HEK293T (cell line): ENCODE data around the gene SCNN1A.

ENCODE experiments used
- CTCF ChIA-PET: fragments of 350-600 bp; formaldehyde crosslinking; extraction: SDS; loops from one replicate; lab custom pipeline; 2021; ENCODE audit warnings: antibody characterized with exemption, inconsistent platforms; lab: Yijun Ruan, JAX
- POLR2A ChIA-PET: fragments of 350-600 bp; formaldehyde crosslinking; extraction: SDS; loops from one replicate; lab custom pipeline; 2020; ENCODE audit warnings: antibody characterized with exemption, inconsistent platforms; lab: Yijun Ruan, JAX
- DNase-seq: peaks from one replicate; pipeline ENCODE4 v3.0.0; 2012; ENCODE audit warnings: mixed read lengths; ENCODE audit errors: extremely low spot score
- ARNT ChIP-seq: fragments of 450-650 bp; IDR thresholded peaks from 2 replicates; pipeline ENCODE4 v1.6.1; 2017; ENCODE audit warnings: mild to moderate bottlenecking
- BHLHE40 ChIP-seq: fragments of 450-650 bp; IDR thresholded peaks from 2 replicates; pipeline ENCODE4 v1.6.1; 2016; ENCODE audit warnings: mild to moderate bottlenecking, moderate library complexity, borderline replicate concordance
- CTBP1 ChIP-seq: fragments of 450-650 bp; IDR thresholded peaks from 2 replicates; pipeline ENCODE4 v1.6.1; 2016; ENCODE audit warnings: borderline replicate concordance
- ELF4 ChIP-seq: fragments of 450-650 bp; IDR thresholded peaks from 2 replicates; pipeline ENCODE4 v1.6.1; 2017; ENCODE audit warnings: antibody characterized with exemption
- FOXA1 ChIP-seq: fragments of 450-650 bp; IDR thresholded peaks from 2 replicates; pipeline ENCODE4 v1.6.1; 2016; ENCODE audit warnings: mild to moderate bottlenecking
- FOXK2 ChIP-seq: fragments of 450-650 bp; IDR thresholded peaks from 2 replicates; pipeline ENCODE4 v1.6.1; 2016; ENCODE audit warnings: mild to moderate bottlenecking
- FOXM1 ChIP-seq: fragments of 450-650 bp; IDR thresholded peaks from 2 replicates; pipeline ENCODE4 v1.6.1; 2017; ENCODE audit warnings: mild to moderate bottlenecking, borderline replicate concordance
- HDGF ChIP-seq: fragments of 450-650 bp; IDR thresholded peaks from 2 replicates; pipeline ENCODE4 v1.6.1; 2017; ENCODE audit warnings: antibody characterized with exemption, borderline replicate concordance
- L3MBTL2 ChIP-seq: fragments of 450-650 bp; conservative IDR thresholded peaks from 2 replicates; pipeline ENCODE4 v1.6.1; 2016; ENCODE audit warnings: mild to moderate bottlenecking
- LEF1 ChIP-seq: fragments of 450-650 bp; IDR thresholded peaks from 2 replicates; pipeline ENCODE4 v1.6.1; 2017; ENCODE audit warnings: mild to moderate bottlenecking, borderline replicate concordance
- NFRKB ChIP-seq: fragments of 450-650 bp; IDR thresholded peaks from 2 replicates; pipeline ENCODE4 v1.6.1; 2016; ENCODE audit warnings: mild to moderate bottlenecking, moderate library complexity
- PKNOX1 ChIP-seq: fragments of 450-650 bp; IDR thresholded peaks from 2 replicates; pipeline ENCODE4 v1.6.1; 2016
- SP1 ChIP-seq: fragments of 450-650 bp; IDR thresholded peaks from 2 replicates; pipeline ENCODE4 v1.6.1; 2017
- SUZ12 ChIP-seq: fragments of 450-650 bp; IDR thresholded peaks from 2 replicates; pipeline ENCODE4 v1.6.1; 2016; ENCODE audit warnings: mild to moderate bottlenecking
- TARDBP ChIP-seq: fragments of 450-650 bp; IDR thresholded peaks from 2 replicates; pipeline ENCODE4 v1.6.1; 2016
- ZNF384 ChIP-seq: fragments of 450-650 bp; IDR thresholded peaks from 2 replicates; pipeline ENCODE4 v1.6.1; 2016

The SCNN1A gene

GRCh38 chr12:6362403-6362802, 13.0 kb downstream of the SCNN1A start:
- ChIA-PET POLR2A (interaction anchor here (0.7 to 1.9 kb wide), 8 partner anchors 10 to 108 kb away, joined by 4 to 19 read pairs (median 9); partner anchors contain the start of genes TNFRSF1A and VAMP1), CTCF (interaction anchor here (0.6 to 1.9 kb wide), 3 partner anchors 17 to 36 kb away, joined by 3 to 8 read pairs (median 5); no protein-coding TSS in a partner anchor)
- peak; percentile 46; the same call in 1 of the 2 replicates for TF ChIP-seq PKNOX1
- TF ChIP-seq FOXK2 = no peak
- no peak for DNase-seq

GRCh38 chr12:6361834-6362233, 13.5 kb downstream of the SCNN1A start:
- ChIA-PET POLR2A (interaction anchor here (1.5 kb wide), 1 partner anchor 25 kb away, joined by 4 read pairs; no protein-coding TSS in a partner anchor), CTCF (no interaction called here)
- TF ChIP-seq SP1 (no peak), BHLHE40 (no peak), SUZ12 (no peak), ELF4 (no peak)
- no peak for DNase-seq

GRCh38 chr12:6360578-6361490, 14.5 kb downstream of the SCNN1A start:
- no peak for TF ChIP-seq BHLHE40
- TF ChIP-seq CTBP1 = no peak
- no peak for TF ChIP-seq LEF1
- no peak for TF ChIP-seq L3MBTL2
- no peak for TF ChIP-seq PKNOX1
- TF ChIP-seq FOXM1 = no peak
- TF ChIP-seq HDGF = no peak
- TF ChIP-seq SP1 = no peak
- TF ChIP-seq FOXA1 = no peak
- no peak for TF ChIP-seq ZNF384
- DNase-seq = no peak
- CTCF ChIA-PET = interaction anchor here (1.6 kb wide), 1 partner anchor 16 kb away, joined by 11 read pairs; no protein-coding TSS in a partner anchor
- POLR2A ChIA-PET = interaction anchor here (1.5 kb wide), 1 partner anchor 24 kb away, joined by 4 read pairs; no protein-coding TSS in a partner anchor

- ChIA-PET POLR2A (interaction anchor here (1.0 to 1.5 kb wide), 2 partner anchors 23 to 24 kb away, joined by 4 to 6 read pairs; no protein-coding TSS in a partner anchor), CTCF (interaction anchor here (1.6 kb wide), 1 partner anchor 15 kb away, joined by 11 read pairs; no protein-coding TSS in a partner anchor)
- DNase-seq = no peak
- TF ChIP-seq PKNOX1 (no peak), L3MBTL2 (no peak), ZNF384 (no peak), NFRKB (no peak), ELF4 (no peak), ARNT (no peak), SUZ12 (no peak), LEF1 (no peak), FOXM1 (no peak), TARDBP (no peak), HDGF (no peak), FOXA1 (no peak), CTBP1 (no peak), BHLHE40 (no peak), FOXK2 (no peak), SP1 (no peak)
These were observed 15.2 kb downstream of the SCNN1A start for GRCh38 chr12:6360080-6360571.

- DNase-seq = no peak
These were observed 16.5 kb downstream of the SCNN1A start for GRCh38 chr12:6358881-6359280.

GRCh38 chr12:6356374-6356820, 19.0 kb downstream of the SCNN1A start:
- ChIA-PET POLR2A (interaction anchor here (1.0 to 3.9 kb wide), 5 partner anchors 11 to 26 kb away, joined by 3 to 13 read pairs (median 5); partner anchors contain the start of gene TNFRSF1A), CTCF (interaction anchor here (1.5 to 2.2 kb wide), 2 partner anchors 11 to 31 kb away, joined by 5 to 10 read pairs; no protein-coding TSS in a partner anchor)
- DNase-seq = no peak
- TF ChIP-seq FOXK2 = no peak
- no peak for TF ChIP-seq LEF1
- TF ChIP-seq FOXA1 = no peak
- TF ChIP-seq ZNF384 = no peak
- no peak for TF ChIP-seq BHLHE40
- TF ChIP-seq L3MBTL2 = no peak
- no peak for TF ChIP-seq ARNT
- no peak for TF ChIP-seq ELF4
- TF ChIP-seq TARDBP = no peak
- no peak for TF ChIP-seq PKNOX1
- TF ChIP-seq NFRKB = no peak
- TF ChIP-seq FOXM1 = no peak
- TF ChIP-seq SP1 = no peak
- no peak for TF ChIP-seq CTBP1
- no peak for TF ChIP-seq HDGF

More at GRCh38 chr12:6358881-6359280, 16.5 kb downstream of the SCNN1A start:
- TF ChIP-seq ELF4 = no peak
- no peak for TF ChIP-seq ARNT
- TF ChIP-seq TARDBP = no peak
- ChIA-PET CTCF (interaction anchor here (0.6 to 0.9 kb wide), 2 partner anchors 9 to 205 kb away, joined by 3 to 4 read pairs; no protein-coding TSS in a partner anchor), POLR2A (interaction anchor here (3.9 kb wide), 1 partner anchor 17 kb away, joined by 13 read pairs; the partner anchor contains the start of gene TNFRSF1A)
